ENCODE measurements around the gene TTC28.

The TTC28 gene

DNA sequence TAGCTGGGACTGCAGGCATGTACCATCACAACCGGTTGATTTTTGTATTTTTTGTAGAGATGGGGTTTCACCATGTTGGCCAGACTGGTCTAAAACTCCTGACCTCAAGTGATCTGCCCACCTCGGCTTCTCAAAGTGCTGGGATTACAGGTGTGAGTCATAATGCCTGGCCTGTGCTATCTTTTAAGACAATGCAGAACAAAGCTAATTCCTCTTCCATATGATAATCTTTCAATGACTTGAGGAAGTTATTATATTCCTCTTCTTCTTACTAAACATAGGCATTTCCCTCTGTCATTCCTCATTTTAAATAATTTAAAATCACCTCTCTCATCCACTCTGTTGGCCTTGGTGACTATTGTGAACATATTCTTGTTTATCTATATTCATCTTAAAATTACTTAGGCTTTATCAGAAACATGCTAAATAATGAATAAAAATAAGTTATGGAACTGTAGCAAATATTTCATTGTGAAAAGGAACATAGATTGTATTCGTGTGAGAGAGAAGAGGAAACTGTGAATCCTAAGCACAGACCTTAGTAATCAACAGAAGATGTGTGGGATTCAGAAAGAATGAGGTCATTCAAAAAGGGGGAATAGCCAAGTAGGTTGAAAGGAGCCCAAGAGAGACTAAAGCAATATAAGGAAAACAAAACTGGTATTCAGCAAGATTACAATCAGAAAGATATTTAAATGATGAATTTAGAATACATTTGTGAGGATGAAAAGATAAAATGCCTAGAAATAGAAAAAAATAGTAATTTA is 269.4 kb downstream of the TTC28 start:
- DNase-seq (ENCODE audit: low read depth in 2 of 2): no peak

- no peak for DNase-seq (ENCODE audit: low read depth in 2 of 2)
These were observed 270.9 kb downstream of the TTC28 start for GRCh38 chr22:28408709-28409108.

DNA sequence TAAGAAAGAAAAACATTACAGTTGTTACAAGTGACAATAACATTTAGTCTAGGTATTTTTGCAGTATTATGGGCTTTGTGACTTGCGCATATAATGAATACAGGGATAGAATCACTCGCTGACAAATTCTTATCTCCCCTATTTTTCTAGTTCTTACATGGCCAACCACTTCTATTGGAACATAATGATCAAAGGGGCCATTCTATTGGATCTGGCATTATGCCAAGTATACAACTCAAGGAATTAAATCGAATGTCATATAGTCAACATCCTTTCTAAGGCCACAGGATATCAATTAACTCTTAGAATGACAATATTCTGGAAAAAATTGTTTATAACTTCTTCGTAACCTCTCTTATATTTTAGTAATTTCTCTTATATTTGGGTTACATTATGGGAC is 272.0 kb downstream of the TTC28 start:
- DNase-seq (ENCODE audit: low read depth in 2 of 2): no peak

- no peak for DNase-seq (ENCODE audit: low read depth in 2 of 2)
These were observed 273.4 kb downstream of the TTC28 start for GRCh38 chr22:28406246-28406645.

GRCh38 chr22:28405588-28405987 is 274.1 kb downstream of the TTC28 start:
- no peak for DNase-seq (ENCODE audit: low read depth in 2 of 2)

GRCh38 chr22:28402539-28402938 is 277.1 kb downstream of the TTC28 start:
- DNase-seq (ENCODE audit: low read depth in 2 of 2): no peak

DNA sequence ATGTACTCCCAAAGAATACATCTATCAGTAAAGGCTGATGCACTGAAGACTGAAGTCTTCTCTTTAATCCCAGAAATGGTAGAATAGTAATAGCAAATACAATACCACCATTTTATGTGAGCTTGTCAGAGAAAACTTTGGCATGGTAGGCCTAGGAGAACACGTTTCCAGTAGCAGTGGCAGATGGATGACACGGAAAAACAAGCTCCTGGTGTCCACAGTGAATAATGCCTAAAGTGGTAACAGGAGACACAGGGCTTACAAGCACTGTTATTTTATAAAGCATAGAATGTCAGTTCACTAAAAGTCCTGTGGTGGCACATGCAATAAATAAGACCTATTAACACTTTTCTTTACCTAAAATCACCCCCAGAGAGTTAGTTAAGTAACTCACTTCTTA is 277.6 kb downstream of the TTC28 start:
- no peak for DNase-seq (ENCODE audit: low read depth in 2 of 2)

GRCh38 chr22:28398981-28399380 is 280.7 kb downstream of the TTC28 start:
- no peak for DNase-seq (ENCODE audit: low read depth in 2 of 2)

DNA sequence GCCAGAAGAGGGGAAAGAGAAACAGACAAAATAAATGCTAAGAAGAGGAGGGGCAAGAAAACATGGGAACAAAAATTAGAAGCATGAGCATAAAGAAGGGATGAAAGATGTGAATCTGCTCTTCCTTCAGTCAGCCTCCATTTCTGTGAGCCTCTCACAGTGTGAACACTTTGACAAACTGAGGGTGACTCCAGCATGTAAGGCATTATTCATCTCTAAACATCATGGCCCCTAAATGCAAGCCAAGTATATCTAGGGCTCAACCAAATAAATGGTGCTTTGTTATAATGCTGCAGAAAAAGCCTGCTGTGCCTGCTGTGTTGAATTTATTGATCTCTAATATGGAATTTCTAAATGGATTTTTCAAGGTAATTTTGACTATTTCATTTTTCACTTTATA is 281.3 kb downstream of the TTC28 start:
- DNase-seq (ENCODE audit: low read depth in 2 of 2): no peak

DNA sequence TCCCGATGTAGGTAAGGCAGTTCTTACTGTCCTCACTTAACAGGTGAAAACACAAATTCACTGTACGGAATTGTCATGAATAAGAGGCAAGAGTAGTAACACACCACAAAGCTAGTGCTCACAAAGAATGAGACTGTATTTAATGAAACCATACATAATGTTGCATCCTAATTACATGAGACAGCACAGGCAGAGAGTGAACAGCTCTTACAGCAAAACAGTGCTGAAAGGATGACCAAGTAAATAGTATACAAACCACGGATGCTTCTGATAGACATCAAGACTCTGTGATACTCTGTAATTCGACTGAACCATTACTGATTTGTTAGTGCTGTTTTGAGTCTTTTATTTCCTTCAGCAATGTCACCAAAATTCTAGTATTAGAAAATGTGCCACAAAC is 282.3 kb downstream of the TTC28 start:
- DNase-seq (ENCODE audit: low read depth in 2 of 2): no peak

DNA sequence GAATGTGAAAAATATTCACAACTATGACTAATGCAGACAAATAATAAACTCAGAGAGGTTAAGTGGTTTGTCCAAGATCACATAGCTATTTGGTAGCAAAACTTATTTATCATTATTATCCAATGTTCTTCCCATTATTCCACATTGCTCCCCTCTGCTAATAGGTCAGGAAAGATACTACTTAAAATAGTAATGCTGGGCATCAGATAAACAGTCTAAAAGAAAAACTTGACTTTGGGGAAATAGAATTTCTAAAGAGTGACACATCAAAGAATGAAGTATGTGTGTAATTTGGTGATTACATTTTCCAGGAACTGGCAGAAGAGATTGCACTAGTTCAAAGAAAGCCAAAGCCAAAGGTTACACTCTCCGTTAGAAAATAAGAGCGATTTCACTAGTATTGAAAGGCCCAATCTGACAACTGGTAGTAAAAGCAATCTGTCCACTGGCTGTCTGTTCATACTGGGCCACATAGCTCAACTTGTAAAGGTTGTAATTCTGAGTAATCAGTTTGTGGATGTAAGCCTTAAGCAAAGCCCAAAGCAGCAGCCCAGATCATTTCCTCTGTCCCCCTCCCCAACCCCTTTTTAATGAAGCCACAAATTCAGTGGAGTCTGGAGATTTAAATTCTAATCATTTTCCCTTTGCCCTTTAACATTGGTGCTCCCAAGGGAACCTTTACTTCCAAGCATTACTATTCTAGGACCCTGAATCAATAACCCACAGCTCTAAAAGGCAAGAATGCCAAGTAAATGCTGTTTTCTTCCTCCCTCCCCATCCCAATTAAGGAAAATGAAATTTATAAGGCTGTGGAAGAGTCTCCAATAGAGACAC is 283.5 kb downstream of the TTC28 start:
- DNase-seq (ENCODE audit: low read depth in 2 of 2): no peak

GRCh38 chr22:28395520-28395919 is 284.1 kb downstream of the TTC28 start:
- no peak for DNase-seq (ENCODE audit: low read depth in 2 of 2)

DNA sequence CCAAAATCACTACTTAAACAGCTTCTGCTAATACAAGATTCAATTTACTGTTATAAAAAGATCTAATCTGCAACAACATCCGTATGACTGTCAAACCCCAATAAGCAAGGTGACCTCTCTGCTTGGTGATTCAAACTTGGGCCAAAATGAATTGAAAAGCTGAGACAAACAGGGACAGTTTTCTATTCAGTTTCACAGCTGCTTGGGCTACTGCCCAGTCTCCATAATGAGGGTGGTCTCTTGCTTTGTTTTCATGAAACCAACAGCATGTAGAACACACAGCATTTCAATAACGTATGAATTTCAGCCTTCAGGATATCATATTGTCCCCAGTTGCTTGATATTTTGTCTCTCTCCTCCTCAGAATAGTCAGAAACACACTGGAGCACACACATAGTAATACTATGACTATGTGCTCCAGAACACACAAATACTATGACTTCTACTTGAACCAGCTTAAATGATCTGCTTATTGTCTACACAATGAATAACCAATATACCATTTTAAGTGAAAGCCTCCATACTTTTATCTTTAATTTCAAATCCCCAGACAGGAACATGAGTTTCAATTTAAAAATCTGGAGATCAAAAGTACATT is 285.0 kb downstream of the TTC28 start:
- DNase-seq (ENCODE audit: low read depth in 2 of 2): no peak

DNA sequence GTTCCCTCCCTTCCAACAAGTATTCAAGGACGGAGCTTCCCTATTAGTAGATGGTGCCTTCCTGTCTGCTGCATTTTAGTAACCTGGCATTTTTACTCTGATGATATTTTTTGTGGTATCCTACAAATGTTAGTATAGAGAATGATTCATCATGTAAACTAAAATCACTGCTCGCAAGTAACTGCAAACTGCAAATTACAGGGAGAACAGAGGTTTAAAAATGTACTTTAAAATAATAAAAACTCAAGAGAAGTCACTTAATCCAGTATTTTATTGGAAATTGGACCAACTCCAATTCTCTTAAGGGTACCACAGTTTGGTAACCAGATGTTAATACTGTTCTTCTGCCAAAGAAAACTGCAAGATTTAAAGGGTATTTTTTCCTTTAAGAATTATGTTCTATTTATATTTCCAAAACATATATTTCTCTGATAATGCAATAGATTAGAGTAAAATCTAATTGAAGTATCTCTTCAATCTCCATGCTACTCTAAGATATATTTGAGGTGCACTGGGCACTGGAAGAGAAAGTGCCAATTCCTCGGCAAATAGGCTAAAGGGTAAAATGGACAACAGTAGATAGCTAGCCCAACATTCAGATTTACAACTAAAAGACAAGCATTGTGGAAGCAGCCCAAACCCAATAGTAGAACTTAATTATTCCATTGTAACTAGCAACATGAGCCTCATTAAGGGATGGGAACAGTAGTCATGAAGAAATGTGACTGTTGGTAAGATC is 298.0 kb downstream of the TTC28 start:
- no peak for DNase-seq (ENCODE audit: low read depth in 2 of 2)

GRCh38 chr22:28379951-28380350 is 299.7 kb downstream of the TTC28 start:
- DNase-seq (ENCODE audit: low read depth in 2 of 2): no peak

GRCh38 chr22:28379075-28379779 is 300.4 kb downstream of the TTC28 start:
- DNase-seq (ENCODE audit: low read depth in 2 of 2): no peak

DNA sequence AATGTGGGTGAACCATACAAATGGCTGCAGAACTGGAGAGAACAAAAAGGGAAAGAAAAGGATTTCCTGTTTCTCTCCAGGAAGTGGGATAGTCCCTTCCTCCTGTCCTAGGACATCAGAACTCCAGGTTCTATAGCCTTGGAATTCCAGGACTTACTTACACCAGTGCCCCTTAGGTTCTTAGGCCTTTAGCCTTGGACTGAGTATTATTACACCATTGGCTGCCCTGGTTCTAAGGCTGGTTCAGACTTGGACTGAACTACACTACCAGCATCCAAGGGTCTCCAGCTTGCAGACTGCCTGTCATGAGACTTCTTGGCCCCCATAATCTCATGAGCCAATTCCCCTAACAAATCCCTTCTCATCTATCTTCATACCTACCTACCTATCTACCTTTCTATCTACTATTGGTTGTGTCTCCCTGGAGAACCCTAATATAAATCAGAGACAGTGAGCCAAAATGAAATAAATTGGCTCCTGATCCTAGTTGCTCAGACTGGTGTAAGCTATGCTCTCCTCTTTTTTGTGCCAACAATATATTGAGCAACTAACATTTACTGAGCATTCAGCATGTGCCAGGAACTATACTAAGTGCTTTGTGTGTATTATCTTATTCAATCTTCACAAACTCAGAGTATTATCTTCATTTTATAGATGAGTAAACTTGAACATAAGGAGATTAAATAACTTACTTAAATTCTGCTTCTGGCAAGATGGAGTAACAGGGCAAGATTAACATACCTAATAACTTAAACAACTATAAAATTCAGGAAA is 303.7 kb downstream of the TTC28 start:
- DNase-seq (ENCODE audit: low read depth in 2 of 2): no peak

DNA sequence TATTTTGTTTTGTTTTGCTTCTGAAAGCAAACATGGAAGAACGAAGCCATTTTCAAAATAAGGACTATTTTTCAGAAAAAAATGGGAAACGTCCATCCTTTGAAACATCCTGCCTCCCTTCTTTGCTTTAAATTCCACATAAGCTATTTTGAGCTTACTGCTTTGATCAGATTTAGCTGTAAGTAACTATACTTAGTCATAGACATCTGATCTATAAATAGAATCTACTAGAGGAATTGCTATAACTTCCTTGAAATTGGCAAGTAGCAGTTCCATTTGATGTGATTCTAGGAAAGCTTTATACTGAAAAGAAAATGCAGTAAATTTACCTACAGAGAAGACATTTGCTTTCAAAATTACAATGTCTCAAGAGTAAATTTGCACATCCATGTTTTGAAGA is 305.8 kb downstream of the TTC28 start:
- no peak for DNase-seq (ENCODE audit: low read depth in 2 of 2)

DNA sequence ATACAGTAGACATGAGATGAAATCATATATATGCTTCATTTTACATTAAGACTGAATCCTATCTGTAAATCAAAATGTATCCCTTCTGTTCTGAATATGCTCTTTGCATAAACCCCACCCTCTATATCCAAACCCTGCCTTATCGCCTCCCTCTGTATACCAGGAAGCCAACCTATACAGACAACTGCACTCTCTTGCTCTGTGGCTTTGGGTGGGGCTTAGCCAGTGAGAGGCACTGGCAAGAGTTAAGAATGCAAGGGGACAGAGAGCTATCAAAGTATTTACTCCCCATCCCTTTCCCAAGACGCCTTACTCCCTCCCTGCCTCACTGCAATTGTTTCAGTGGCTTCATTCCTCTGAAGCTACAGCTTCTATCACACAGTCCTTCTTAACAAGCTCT is 309.8 kb downstream of the TTC28 start:
- no peak for DNase-seq (ENCODE audit: low read depth in 2 of 2)

DNA sequence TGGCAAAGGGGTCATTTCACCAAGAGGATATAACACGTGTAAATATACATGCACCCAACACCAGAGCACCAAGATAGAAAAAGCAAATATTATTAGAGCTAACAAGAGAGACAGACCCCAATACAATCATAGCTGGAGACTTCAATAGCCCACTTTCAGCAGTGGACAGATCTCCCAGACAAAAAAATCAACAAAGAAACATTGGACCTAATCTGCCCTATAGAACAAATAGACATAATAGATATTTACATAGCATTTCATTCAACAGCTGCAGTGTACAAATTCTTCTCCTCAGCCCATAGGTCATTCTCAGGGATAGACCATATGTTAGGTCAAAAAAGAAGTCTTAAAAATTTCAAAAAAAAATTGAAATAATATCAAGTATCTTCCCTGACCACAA is 312.8 kb downstream of the TTC28 start:
- no peak for DNase-seq (ENCODE audit: low read depth in 2 of 2)

DNA sequence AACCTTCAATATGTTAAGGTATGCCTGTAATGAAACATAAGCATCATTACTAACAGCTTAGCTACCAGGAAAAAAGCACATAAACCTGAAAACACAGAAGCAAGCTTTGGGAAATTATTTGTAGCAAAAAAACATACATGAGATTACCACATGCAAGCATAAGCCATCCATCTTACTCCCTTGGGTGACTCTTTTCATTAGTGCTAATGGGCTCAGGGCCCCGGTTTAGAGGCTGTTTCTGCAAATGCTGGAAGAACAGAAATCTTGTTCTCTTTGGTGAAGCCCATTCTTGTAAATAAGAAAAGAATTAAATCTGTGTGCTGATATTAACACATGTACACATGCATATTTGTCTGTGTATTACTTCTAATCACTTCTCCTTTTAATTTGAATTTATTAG is 314.3 kb downstream of the TTC28 start:
- DNase-seq (ENCODE audit: low read depth in 2 of 2): no peak
